ENCODE measurements around the gene ABCC2.
"Not testable (repeated sequence)": the region's sequence is repeated elsewhere in the genome, so short reads cannot be mapped to it uniquely, and the experiment has no call there.

Gene ABCC2

GRCh38 chr10:99782447-99783286 is at the start of gene ABCC2:
Gene ABCC2 (plus strand): TSS chr10:99782640. CDS start chr10:99782845, 205 bp downstream.
- Mint-ChIP-seq H3K4me3 (no peak within 1 kb of the TSS), H3K4me1 (peaks cover 10% of the 10 kb centered on the region), H3K27ac (no peak within 1 kb of the TSS), H3K36me3 (no peaks in the 10 kb centered on the region), H3K27me3 (peaks cover 8% of the 10 kb centered on the region), H3K9me3 (no peaks in the 10 kb centered on the region)
- CTCF ChIA-PET: no interaction called here
- no peak for DNase-seq

GRCh38 chr10:99733366-99733765 is 49.1 kb upstream of the ABCC2 start:
- no peak for DNase-seq
- Mint-ChIP-seq H3K27ac (peak overlapping the region; percentile 76), H3K27me3 (no peaks in the 10 kb centered on the region), H3K9me3 (no peaks in the 10 kb centered on the region), H3K4me3 (peak overlapping the region; percentile 58), H3K36me3 (peaks cover 33% of the 10 kb centered on the region), H3K4me1 (peaks cover 41% of the 10 kb centered on the region)
- CTCF ChIA-PET: interaction anchor here (1.2 kb wide), 1 partner anchor 20 kb away, joined by 3 read pairs; no protein-coding TSS in a partner anchor

- DNase-seq, CTCF ChIA-PET, H3K27me3 Mint-ChIP-seq, H3K4me3 Mint-ChIP-seq, H3K27ac Mint-ChIP-seq, H3K9me3 Mint-ChIP-seq: not testable (repeated sequence)
- H3K4me1 Mint-ChIP-seq: peaks cover 37% of the 10 kb centered on the region
- H3K36me3 Mint-ChIP-seq: peaks cover 35% of the 10 kb centered on the region
Measured at GRCh38 chr10:99734111-99734510, 48.3 kb upstream of the ABCC2 start.

GRCh38 chr10:99740260-99740659 is 42.2 kb upstream of the ABCC2 start:
- CTCF ChIA-PET: interaction anchor here (1.9 kb wide), 1 partner anchor 8 kb away, joined by 5 read pairs; the partner anchor contains the start of genes COX15 and CUTC

GRCh38 chr10:99740933-99741559 is 41.4 kb upstream of the ABCC2 start:
- Mint-ChIP-seq H3K36me3 (peaks cover 72% of the 10 kb centered on the region), H3K27me3 (no peaks in the 10 kb centered on the region), H3K9me3 (peaks cover 18% of the 10 kb centered on the region), H3K4me1 (peaks cover 6% of the 10 kb centered on the region), H3K27ac (no peak overlapping the region), H3K4me3 (no peak overlapping the region)
- no peak for DNase-seq
- CTCF ChIA-PET: interaction anchor here (1.9 kb wide), 1 partner anchor 9 kb away, joined by 5 read pairs; the partner anchor contains the start of genes COX15 and CUTC

More at GRCh38 chr10:99740260-99740659, 42.2 kb upstream of the ABCC2 start:
- H3K36me3 Mint-ChIP-seq: peaks cover 77% of the 10 kb centered on the region
- DNase-seq: no peak
- no peaks in the 10 kb centered on the region for H3K27me3 Mint-ChIP-seq
- no peak overlapping the region for H3K4me3 Mint-ChIP-seq
- H3K27ac Mint-ChIP-seq: no peak overlapping the region
- H3K9me3 Mint-ChIP-seq: peaks cover 18% of the 10 kb centered on the region
- peaks cover 10% of the 10 kb centered on the region for H3K4me1 Mint-ChIP-seq

GRCh38 chr10:99742254-99742653 is 40.2 kb upstream of the ABCC2 start:
- no peak for DNase-seq
- Mint-ChIP-seq H3K36me3 (peaks cover 69% of the 10 kb centered on the region), H3K9me3 (peaks cover 18% of the 10 kb centered on the region), H3K27me3 (no peaks in the 10 kb centered on the region), H3K4me1 (peaks cover 5% of the 10 kb centered on the region), H3K27ac (no peak overlapping the region), H3K4me3 (no peak overlapping the region)
- CTCF ChIA-PET: no interaction called here

GRCh38 chr10:99742701-99743100 is 39.7 kb upstream of the ABCC2 start:
- Mint-ChIP-seq H3K4me3 (no peak overlapping the region), H3K9me3 (peaks cover 18% of the 10 kb centered on the region), H3K36me3 (peaks cover 65% of the 10 kb centered on the region), H3K27me3 (no peaks in the 10 kb centered on the region), H3K4me1 (peaks cover 2% of the 10 kb centered on the region), H3K27ac (no peak overlapping the region)
- CTCF ChIA-PET: interaction anchor here (1.7 kb wide), 1 partner anchor 10 kb away, joined by 7 read pairs; the partner anchor contains the start of genes COX15 and CUTC
- DNase-seq: no peak

- Mint-ChIP-seq H3K4me1 (peaks cover 2% of the 10 kb centered on the region), H3K9me3 (peaks cover 18% of the 10 kb centered on the region), H3K27ac (no peak overlapping the region), H3K4me3 (no peak overlapping the region), H3K27me3 (no peaks in the 10 kb centered on the region), H3K36me3 (peaks cover 66% of the 10 kb centered on the region)
- CTCF ChIA-PET: interaction anchor here (1.7 kb wide), 1 partner anchor 11 kb away, joined by 7 read pairs; the partner anchor contains the start of genes COX15 and CUTC
- DNase-seq: no peak
Measured at GRCh38 chr10:99743841-99744240, 38.6 kb upstream of the ABCC2 start.

- H3K27ac Mint-ChIP-seq, DNase-seq, H3K27me3 Mint-ChIP-seq, H3K4me1 Mint-ChIP-seq, H3K4me3 Mint-ChIP-seq, H3K9me3 Mint-ChIP-seq: not testable (repeated sequence)
- CTCF ChIA-PET: interaction anchor here (1.2 kb wide), 1 partner anchor 14 kb away, joined by 3 read pairs; the partner anchor contains the start of gene CUTC
- H3K36me3 Mint-ChIP-seq: peaks cover 60% of the 10 kb centered on the region
Measured at GRCh38 chr10:99746166-99746565, 36.3 kb upstream of the ABCC2 start.

GRCh38 chr10:99748823-99749451 is 33.5 kb upstream of the ABCC2 start:
- no peak for DNase-seq
- Mint-ChIP-seq H3K27me3 (no peaks in the 10 kb centered on the region), H3K9me3 (no peaks in the 10 kb centered on the region), H3K4me3 (no peak overlapping the region), H3K4me1 (no peaks in the 10 kb centered on the region), H3K27ac (no peak overlapping the region), H3K36me3 (peaks cover 39% of the 10 kb centered on the region)
- CTCF ChIA-PET: no interaction called here

GRCh38 chr10:99750641-99751040 is 31.8 kb upstream of the ABCC2 start:
- no peak overlapping the region for H3K4me3 Mint-ChIP-seq
- H3K9me3 Mint-ChIP-seq: no peaks in the 10 kb centered on the region
- no peak overlapping the region for H3K27ac Mint-ChIP-seq
- no peaks in the 10 kb centered on the region for H3K4me1 Mint-ChIP-seq
- H3K27me3 Mint-ChIP-seq: no peaks in the 10 kb centered on the region
- no peak for DNase-seq
- CTCF ChIA-PET: no interaction called here
- H3K36me3 Mint-ChIP-seq: peaks cover 45% of the 10 kb centered on the region

- no peak overlapping the region for H3K4me3 Mint-ChIP-seq
- no peaks in the 10 kb centered on the region for H3K27me3 Mint-ChIP-seq
- no peaks in the 10 kb centered on the region for H3K4me1 Mint-ChIP-seq
- no peaks in the 10 kb centered on the region for H3K9me3 Mint-ChIP-seq
- CTCF ChIA-PET: interaction anchor here (0.7 kb wide), 1 partner anchor 15 kb away, joined by 3 read pairs; no protein-coding TSS in a partner anchor
- H3K36me3 Mint-ChIP-seq: peaks cover 59% of the 10 kb centered on the region
- no peak for DNase-seq
- no peak overlapping the region for H3K27ac Mint-ChIP-seq
Measured at GRCh38 chr10:99754670-99755069, 27.8 kb upstream of the ABCC2 start.

GRCh38 chr10:99756159-99756558 is 26.3 kb upstream of the ABCC2 start:
- Mint-ChIP-seq H3K36me3 (peaks cover 59% of the 10 kb centered on the region), H3K4me3 (no peak overlapping the region), H3K4me1 (no peaks in the 10 kb centered on the region), H3K27me3 (no peaks in the 10 kb centered on the region), H3K27ac (no peak overlapping the region), H3K9me3 (no peaks in the 10 kb centered on the region)
- DNase-seq: no peak
- CTCF ChIA-PET: no interaction called here

GRCh38 chr10:99758211-99758891 is 24.1 kb upstream of the ABCC2 start:
- Mint-ChIP-seq H3K36me3 (peaks cover 64% of the 10 kb centered on the region), H3K27ac (no peak overlapping the region), H3K27me3 (no peaks in the 10 kb centered on the region), H3K9me3 (no peaks in the 10 kb centered on the region), H3K4me1 (no peaks in the 10 kb centered on the region), H3K4me3 (no peak overlapping the region)
- CTCF ChIA-PET: no interaction called here
- DNase-seq: no peak
